Effector memory CD4-positive, alpha-beta T cell (primary cell): ENCODE results near the gene TMEM145.

Experiments used
- DNase-seq, 3 donors: peaks; one replicate each; pipeline ENCODE4 v3.0.0-alpha.2; 2020
- H3K27ac ChIP-seq: 2 replicates; pipeline ENCODE4 v1.7.0; 2013; ENCODE audit warnings: mild to moderate bottlenecking, low read length, moderate library complexity; ENCODE audit not compliant: insufficient read depth, poor library complexity, severe bottlenecking
- H3K27me3 ChIP-seq: replicated peaks from 2 replicates; pipeline ENCODE4 v1.7.0; 2013; ENCODE audit warnings: mild to moderate bottlenecking, low read length; ENCODE audit not compliant: insufficient read depth, control insufficient read depth, poor library complexity, severe bottlenecking
- H3K36me3 ChIP-seq: 2 replicates; pipeline ENCODE4 v1.7.0; 2013; ENCODE audit warnings: mild to moderate bottlenecking, low read length, moderate library complexity; ENCODE audit not compliant: control insufficient read depth, insufficient read depth
- H3K4me1 ChIP-seq: 2 replicates; pipeline ENCODE4 v1.7.0; 2013; ENCODE audit warnings: low read length, mild to moderate bottlenecking; ENCODE audit not compliant: control insufficient read depth, insufficient read depth, poor library complexity, severe bottlenecking
- H3K4me3 ChIP-seq: 2 replicates; pipeline ENCODE4 v1.7.0; 2013; ENCODE audit warnings: low read length, low read depth, mild to moderate bottlenecking; ENCODE audit not compliant: insufficient read depth, poor library complexity, severe bottlenecking
- H3K9me3 ChIP-seq: 2 replicates; pipeline ENCODE4 v1.7.0; 2013; ENCODE audit warnings: mild to moderate bottlenecking, low read length, moderate library complexity; ENCODE audit not compliant: control insufficient read depth

The TMEM145 gene

DNA sequence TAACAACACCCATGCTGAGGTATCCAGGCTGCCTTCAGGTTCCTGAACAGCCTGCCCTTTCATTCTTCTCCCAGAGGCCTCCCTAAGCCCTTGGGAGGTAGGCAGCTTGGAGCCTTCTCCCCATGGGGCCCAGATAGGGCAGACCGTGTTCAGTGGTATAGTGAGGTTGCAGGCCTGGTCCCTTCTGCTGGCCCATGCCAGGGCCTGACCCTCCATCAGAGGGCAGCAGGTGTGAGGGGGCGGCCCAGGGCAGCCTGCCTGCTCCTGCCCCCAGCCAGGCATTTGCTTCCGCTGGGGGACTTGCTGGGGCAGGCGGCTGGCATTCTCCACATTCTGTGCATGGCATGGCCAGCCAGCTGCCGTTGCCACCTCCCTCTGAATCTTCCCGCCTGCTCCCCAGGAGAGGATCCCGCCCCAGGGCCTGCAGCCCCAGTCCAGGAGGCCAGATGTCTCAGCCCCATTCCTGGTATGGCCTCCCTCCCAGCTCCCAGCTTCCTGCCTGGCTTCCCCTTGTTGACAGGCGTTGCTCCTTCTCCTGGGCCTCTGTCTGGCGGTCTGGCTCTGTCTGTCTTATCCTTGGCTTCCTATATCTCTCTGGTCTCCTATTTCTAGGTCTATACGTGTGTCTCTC lies 35.2 kb upstream of the TMEM145 start:
- DNase-seq: no peak
- H3K4me3 ChIP-seq: no peak overlapping the region
- no peaks in the 10 kb centered on the region for H3K9me3 ChIP-seq
- H3K36me3 ChIP-seq: peaks cover 20% of the 10 kb centered on the region
- H3K27ac ChIP-seq: peak overlapping the region; percentile 1
- no peaks in the 10 kb centered on the region for H3K27me3 ChIP-seq
- H3K4me1 ChIP-seq: peaks cover 38% of the 10 kb centered on the region

DNA sequence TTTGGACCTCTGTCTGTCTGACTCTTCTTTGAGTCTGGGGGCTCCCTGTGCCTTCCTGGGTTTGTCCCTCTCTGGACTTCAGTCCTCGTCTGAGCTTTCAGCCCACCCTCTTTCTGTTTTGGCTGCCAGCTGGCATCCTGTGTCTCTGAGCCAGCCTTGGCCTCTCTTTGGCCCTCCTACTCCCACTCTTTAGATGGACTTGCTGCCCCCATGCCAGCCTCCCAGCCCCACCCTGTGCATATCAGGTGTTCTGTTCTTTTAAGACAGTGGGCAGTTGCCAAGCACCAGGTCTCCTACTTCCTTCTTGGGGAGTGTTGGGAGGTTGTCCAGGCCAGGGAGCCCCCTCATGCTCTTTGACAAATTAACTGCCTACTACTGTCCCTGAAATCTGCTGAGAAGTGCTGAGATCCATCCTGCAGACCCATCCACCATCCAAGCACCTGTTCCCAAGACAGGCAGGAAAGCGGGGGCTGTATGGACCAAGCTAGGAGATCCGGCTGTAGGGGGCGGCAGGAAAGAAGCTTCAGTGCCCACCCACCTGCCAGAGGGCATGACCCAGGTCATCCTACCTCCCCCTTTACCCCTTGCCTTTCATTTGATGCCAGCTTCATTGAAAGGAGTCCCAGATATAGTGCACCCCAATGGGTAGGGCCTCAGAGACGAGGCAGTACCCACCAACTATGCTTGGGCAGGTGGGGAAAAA lies 34.5 kb upstream of the TMEM145 start:
- peaks cover 13% of the 10 kb centered on the region for H3K36me3 ChIP-seq
- peaks cover 42% of the 10 kb centered on the region for H3K4me1 ChIP-seq
- no peak overlapping the region for H3K4me3 ChIP-seq
- no peak for DNase-seq
- H3K27ac ChIP-seq: no peak overlapping the region
- H3K9me3 ChIP-seq: no peaks in the 10 kb centered on the region
- no peaks in the 10 kb centered on the region for H3K27me3 ChIP-seq

DNA sequence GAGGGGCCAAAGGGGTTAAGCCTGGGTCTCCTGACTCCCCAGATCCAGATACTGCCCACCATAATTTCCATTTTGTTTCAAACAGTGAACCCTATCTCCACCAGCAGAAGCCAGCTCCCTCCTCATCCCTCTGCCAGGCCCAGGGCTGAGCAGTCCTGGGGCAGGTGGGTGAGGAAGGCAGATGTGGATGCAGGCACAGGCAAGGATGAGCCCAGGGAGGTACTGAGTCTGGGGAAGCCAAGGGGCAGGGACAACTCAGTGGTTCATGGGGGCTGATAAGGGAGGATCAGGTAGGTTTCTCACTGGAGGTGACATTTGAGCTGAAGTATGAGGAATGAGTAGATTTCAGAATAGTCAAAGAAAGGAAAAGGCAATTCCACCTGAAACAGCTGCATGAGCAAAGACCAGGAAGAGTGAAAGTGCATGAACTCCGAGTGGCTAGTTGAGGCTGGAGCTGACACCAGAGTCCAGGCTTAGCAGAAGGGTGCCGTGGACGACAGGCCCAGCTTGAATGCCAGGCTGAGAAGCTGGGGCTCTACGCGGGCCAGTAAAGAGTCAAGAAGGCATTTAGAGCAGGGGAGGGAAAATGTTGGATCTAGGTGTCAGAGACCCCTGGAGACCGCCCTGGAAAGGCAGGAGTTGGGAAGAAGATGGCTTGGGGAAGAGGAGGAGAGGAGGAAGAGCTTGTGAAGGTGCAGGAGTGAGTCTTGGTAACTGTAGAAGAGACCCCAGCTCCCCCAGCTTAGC lies 33.8 kb upstream of the TMEM145 start:
- peak overlapping the region; percentile 85 for H3K4me3 ChIP-seq
- peaks cover 42% of the 10 kb centered on the region for H3K4me1 ChIP-seq
- no peaks in the 10 kb centered on the region for H3K27me3 ChIP-seq
- DNase-seq: no peak
- no peaks in the 10 kb centered on the region for H3K9me3 ChIP-seq
- H3K36me3 ChIP-seq: peaks cover 6% of the 10 kb centered on the region
- H3K27ac ChIP-seq: peak overlapping the region; percentile 75

DNA sequence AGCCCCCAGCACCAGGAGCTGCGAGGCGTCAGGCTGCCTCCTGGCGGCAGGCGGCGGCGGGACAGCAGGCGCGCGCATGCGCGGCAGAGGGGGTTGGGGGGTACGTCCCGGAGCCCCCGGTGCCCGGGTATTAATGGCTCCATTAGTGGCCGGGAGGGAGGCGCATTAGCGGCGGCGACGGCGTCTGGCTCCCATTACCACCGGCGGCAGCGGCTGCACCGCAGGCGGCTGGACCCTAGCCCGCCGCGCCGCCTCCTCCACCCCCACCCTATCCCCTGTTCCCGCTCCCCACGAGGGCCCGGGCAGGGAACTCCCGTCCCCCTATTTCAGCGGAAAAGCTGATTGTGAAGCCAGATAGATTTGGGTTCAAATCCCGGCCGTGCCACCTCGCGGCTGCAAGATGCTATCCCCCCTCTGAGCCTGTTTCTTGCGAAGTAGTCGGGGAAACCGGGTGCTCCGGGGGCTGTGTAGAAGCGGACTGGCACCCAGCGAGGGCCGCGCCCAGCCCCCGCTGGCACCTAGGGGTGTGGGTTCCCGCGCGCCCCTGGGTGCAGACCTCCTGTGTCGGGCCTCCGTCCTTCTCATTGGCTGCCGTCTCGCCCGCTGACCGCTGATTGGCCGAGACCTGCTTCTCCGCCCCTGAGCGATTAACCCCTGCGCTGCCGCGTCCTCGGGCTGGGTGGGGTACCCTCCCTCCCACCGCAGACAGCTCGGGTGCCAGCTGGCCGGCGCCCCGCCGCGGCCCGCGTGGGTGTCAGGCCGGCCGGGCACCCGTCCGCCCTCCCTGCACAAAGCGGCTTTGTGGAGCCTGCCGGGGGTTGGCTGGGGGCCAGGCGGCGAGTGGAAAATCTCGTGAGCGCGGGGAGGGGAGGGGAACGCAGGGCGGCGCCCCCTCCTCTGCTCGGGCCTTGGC lies 33.0 kb upstream of the TMEM145 start:
- DNase-seq: peak; percentile 78 to 82 (median 80)
- peaks cover 42% of the 10 kb centered on the region for H3K4me1 ChIP-seq
- peak overlapping the region; percentile 85 for H3K4me3 ChIP-seq
- no peaks in the 10 kb centered on the region for H3K36me3 ChIP-seq
- no peaks in the 10 kb centered on the region for H3K27me3 ChIP-seq
- H3K9me3 ChIP-seq: no peaks in the 10 kb centered on the region
- H3K27ac ChIP-seq: peak overlapping the region; percentile 75

DNA sequence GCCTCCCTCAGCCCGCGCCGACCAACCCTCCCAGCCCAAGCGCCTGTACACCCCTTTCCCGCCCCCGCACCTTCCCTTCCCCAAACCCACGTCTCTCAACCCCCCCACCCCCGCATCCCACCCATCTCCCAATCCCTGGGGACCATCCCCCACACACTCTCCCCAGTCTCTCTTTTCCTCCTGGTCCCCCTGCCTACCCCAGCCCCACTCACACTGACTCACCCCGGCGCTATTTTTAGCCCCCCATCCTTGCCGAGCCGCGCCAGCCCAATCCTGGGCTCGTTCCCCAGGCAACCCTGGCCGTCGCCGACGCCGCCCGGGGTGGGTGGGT lies 32.3 kb upstream of the TMEM145 start:
- no peaks in the 10 kb centered on the region for H3K9me3 ChIP-seq
- no peaks in the 10 kb centered on the region for H3K36me3 ChIP-seq
- peak overlapping the region; percentile 75 for H3K27ac ChIP-seq
- DNase-seq: no peak
- H3K27me3 ChIP-seq: no peaks in the 10 kb centered on the region
- H3K4me1 ChIP-seq: peaks cover 48% of the 10 kb centered on the region
- H3K4me3 ChIP-seq: peak overlapping the region; percentile 85

DNA sequence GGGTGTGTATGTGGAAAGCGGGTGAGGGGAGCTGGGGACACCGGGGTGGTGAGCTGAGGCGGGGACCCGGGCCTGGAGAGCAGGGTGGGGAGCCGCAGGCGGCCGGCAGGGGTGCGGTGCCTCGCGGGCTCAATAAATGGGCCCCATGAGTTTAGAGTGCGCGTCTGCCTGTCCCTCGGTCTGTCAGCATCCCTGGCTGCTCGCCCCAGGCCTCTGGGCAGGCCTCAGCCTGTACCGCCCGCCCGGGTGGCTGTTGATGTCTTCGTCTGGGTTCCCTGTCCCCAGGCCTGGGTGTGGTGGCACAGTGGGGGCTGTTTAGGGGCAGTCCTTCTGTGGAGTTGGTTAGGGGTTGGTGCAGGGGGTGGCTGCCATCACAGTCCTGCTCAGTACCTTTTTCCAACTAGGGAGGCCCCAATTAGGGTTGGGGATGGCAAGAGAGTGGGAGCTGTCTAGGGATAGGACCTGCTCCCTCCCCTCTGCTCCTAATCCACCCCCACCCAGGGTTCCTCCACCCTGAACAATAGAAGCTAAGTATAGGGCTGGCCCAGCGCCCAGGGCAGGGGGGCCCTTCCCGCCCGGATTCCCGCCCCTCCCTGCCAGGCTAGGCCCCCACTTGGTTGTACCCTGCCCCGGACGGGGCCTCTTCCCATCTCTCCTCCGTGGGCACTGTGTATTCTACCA lies 31.8 kb upstream of the TMEM145 start:
- no peaks in the 10 kb centered on the region for H3K9me3 ChIP-seq
- H3K4me1 ChIP-seq: peaks cover 46% of the 10 kb centered on the region
- DNase-seq: peak in 1 of 3 donors; percentile 22
- H3K36me3 ChIP-seq: no peaks in the 10 kb centered on the region
- H3K27me3 ChIP-seq: no peaks in the 10 kb centered on the region
- peak overlapping the region; percentile 5 for H3K4me3 ChIP-seq
- H3K27ac ChIP-seq: peak overlapping the region; percentile 75

DNA sequence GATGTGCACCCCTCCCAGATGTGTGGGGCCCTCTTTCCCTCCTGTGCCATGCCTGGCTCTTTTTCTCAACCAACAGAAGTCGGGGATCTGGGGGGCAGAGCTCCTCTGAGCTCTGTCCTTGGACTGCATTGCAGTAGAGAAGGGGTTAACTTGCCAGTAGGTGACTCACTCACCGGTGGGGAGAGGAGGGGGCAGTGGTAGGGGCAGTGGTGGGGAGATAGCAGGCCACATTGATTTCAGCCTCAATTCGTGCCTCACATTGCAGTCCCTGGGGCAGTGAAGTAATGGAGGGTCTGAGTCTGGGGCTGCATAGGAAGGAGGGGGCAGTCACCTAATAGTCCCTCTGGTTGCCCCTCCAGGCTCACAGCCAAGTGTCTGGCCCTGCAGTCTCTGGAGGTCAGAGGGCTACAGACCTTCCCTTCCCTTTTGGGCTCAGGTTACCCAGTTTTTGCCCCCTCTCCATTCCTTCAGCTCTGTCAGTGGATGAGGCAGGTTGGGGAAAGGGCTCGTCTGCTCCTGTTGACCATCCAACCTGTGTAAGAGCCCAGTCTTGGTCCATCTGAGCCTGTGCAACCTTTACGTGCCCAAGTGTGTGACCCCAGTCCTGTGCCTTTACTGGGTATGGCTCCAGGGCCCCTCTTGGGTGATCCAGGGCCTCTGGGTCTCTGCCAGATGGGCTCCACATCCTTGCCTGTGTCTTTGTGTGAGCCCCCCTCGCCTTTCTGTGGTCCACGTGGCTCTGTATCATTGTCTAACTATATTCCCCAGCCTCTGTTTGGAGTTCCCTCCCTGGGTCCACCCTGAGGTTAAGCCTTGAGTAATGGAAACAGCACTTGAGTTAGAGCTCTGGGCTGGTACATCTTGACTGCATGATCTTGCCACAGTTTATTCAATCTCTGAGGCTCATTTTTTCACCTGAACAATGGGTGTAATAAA lies 31.0 kb upstream of the TMEM145 start:
- peak overlapping the region; percentile 75 for H3K27ac ChIP-seq
- H3K4me3 ChIP-seq: peak overlapping the region; percentile 11
- no peaks in the 10 kb centered on the region for H3K27me3 ChIP-seq
- peaks cover 6% of the 10 kb centered on the region for H3K36me3 ChIP-seq
- H3K4me1 ChIP-seq: peaks cover 41% of the 10 kb centered on the region
- H3K9me3 ChIP-seq: no peaks in the 10 kb centered on the region
- no peak for DNase-seq

DNA sequence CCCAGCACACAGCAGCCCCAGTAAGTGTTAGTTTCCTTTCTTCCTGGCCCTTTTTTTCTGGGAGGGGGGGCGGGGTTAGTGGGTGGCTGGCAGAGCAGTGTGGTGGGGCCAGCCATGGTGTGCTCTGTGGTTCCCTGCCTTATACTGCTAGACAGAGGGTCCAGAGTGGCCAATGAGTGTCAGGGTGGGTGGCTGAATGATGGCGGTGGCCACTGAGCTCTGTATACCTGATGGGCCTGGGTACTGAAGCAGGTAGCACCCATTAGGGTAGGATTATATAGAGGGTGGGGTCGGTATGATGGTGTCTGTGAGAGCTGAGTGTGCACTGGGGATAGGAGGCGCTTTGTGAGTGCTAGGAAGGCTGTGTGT lies 30.3 kb upstream of the TMEM145 start:
- Histone ChIP-seq H3K27me3 (no peaks in the 10 kb centered on the region), H3K9me3 (no peaks in the 10 kb centered on the region), H3K36me3 (peaks cover 13% of the 10 kb centered on the region), H3K27ac (peak overlapping the region; percentile 85), H3K4me3 (peak overlapping the region; percentile 49), H3K4me1 (peaks cover 41% of the 10 kb centered on the region)
- DNase-seq: no peak
